HepG2 (cell line): ENCODE results near the gene AP5B1. TPM values are rescaled to one million over a fixed set of nuclear protein-coding genes. Genes with fewer than 3 reads are reported as not detected.
A peak's percentile ranks its signal among the peaks of the same experiment; 100 is the strongest.

Experiments used
- CBX1 ChIP-seq: IDR thresholded peaks from one replicate; pipeline ENCODE4 v1.6.1; 2016; ENCODE audit warnings: antibody characterized with exemption, low read depth
- CENPT ChIP-seq: sonication (generic); formaldehyde crosslinking; IDR thresholded peaks from 2 replicates; pipeline ENCODE4 v1.8.0; 2022; ENCODE audit warnings: low read depth, mild to moderate bottlenecking, moderate library complexity, missing genetic modification reagents
- KLF9 ChIP-seq: IDR thresholded peaks from 2 replicates; pipeline ENCODE4 v1.6.1; 2016; ENCODE audit warnings: low read depth
- MED1 ChIP-seq: sonication (generic); formaldehyde crosslinking; IDR thresholded peaks from 2 replicates; pipeline ENCODE4 v1.4.0; 2020; ENCODE audit warnings: missing genetic modification reagents
- RFXAP ChIP-seq: sonication (generic); formaldehyde crosslinking; IDR thresholded peaks from 2 replicates; pipeline ENCODE4 v1.4.0; 2020; ENCODE audit warnings: missing genetic modification reagents, borderline replicate concordance
- TAF15 ChIP-seq: fragments of 200-400 bp; formaldehyde crosslinking; IDR thresholded peaks from one replicate; pipeline ENCODE4 v1.6.1; 2018; ENCODE audit warnings: mild to moderate bottlenecking, low read depth, low read length; ENCODE audit not compliant: poor library complexity, severe bottlenecking
- ZBTB38 ChIP-seq: sonication (generic); formaldehyde crosslinking; IDR thresholded peaks from 2 replicates; pipeline ENCODE4 v1.5.1; 2020; ENCODE audit warnings: mild to moderate bottlenecking, missing genetic modification reagents
- ZFP36L2 ChIP-seq: sonication (generic); formaldehyde crosslinking; IDR thresholded peaks from 2 replicates; pipeline ENCODE4 v1.4.0; 2020; ENCODE audit warnings: missing genetic modification reagents
- ZNF547 ChIP-seq: sonication (generic); formaldehyde crosslinking; IDR thresholded peaks from 2 replicates; pipeline ENCODE4 v1.5.1; 2020; ENCODE audit warnings: mild to moderate bottlenecking, missing genetic modification reagents
- ZNF788 ChIP-seq: sonication (generic); formaldehyde crosslinking; IDR thresholded peaks from 2 replicates; pipeline ENCODE4 v1.5.0; 2020; ENCODE audit warnings: mild to moderate bottlenecking, missing genetic modification reagents, borderline replicate concordance
- ZNF790 ChIP-seq: sonication (generic); formaldehyde crosslinking; IDR thresholded peaks from 2 replicates; pipeline ENCODE4 v1.8.0; 2022; ENCODE audit warnings: missing genetic modification reagents, mild to moderate bottlenecking, borderline replicate concordance
- ZSCAN21 ChIP-seq: sonication (generic); formaldehyde crosslinking; IDR thresholded peaks from 2 replicates; pipeline ENCODE4 v1.8.0; 2022; ENCODE audit warnings: mild to moderate bottlenecking, missing genetic modification reagents, moderate library complexity, borderline replicate concordance
- polyA plus RNA-seq, 8 experiments: library from polyadenylated mRNA; depleted of rRNA in 3 of 8; stranded (reverse) in 7 of 8; unstranded in 1 of 8; fragments of >200 nt; fragmentation: Illumina TruSeq in 4 of 8; extraction: Trizol in 4 of 8; gene quantifications; 2 replicates each; pipeline versions ENCODE4 v1.2.1 to v1.2.3, GENCODE V29; 2011 to 2016; ENCODE audit warnings: low read depth in 4 of 8, missing spikeins in 1 of 8, mixed read lengths in 1 of 8; ENCODE audit not compliant: insufficient read depth in 1 of 8
- total RNA-seq, 5 experiments: library from RNA; depleted of rRNA; stranded (reverse); fragments of >200 nt; fragmentation: Illumina TruSeq; extraction: Trizol; gene quantifications; 2 replicates each; pipeline ENCODE4 v1.2.3, GENCODE V29; 2016; ENCODE audit warnings: low read depth in 1 of 5
- TF ChIP-seq, protein P1 (sequence below): sonication (generic); formaldehyde crosslinking; IDR thresholded peaks from 2 replicates; pipeline ENCODE4 v1.5.0; 2020; ENCODE audit warnings: mild to moderate bottlenecking, missing genetic modification reagents, borderline replicate concordance
- TF ChIP-seq, protein P2 (sequence below): sonication (generic); formaldehyde crosslinking; IDR thresholded peaks from 2 replicates; pipeline ENCODE4 v1.8.1; 2023; ENCODE audit warnings: mild to moderate bottlenecking, missing genetic modification reagents
- TF ChIP-seq, protein P3 (sequence below): sonication (generic); formaldehyde crosslinking; IDR thresholded peaks from 2 replicates; pipeline ENCODE4 v1.4.0; 2020; ENCODE audit warnings: missing genetic modification reagents
- TF ChIP-seq, protein P4 (sequence below): sonication (generic); formaldehyde crosslinking; IDR thresholded peaks from 2 replicates; pipeline ENCODE4 v1.8.1; 2023; ENCODE audit warnings: missing genetic modification reagents, mild to moderate bottlenecking, borderline replicate concordance
- TF ChIP-seq, protein P5 (sequence below): IDR thresholded peaks from 2 replicates; pipeline ENCODE4 v1.6.1; 2016; ENCODE audit warnings: mild to moderate bottlenecking, missing biosample characterization, missing genetic modification reagents

The AP5B1 gene
- total and polyA plus RNA-seq, 2 of the 13 experiments (the other 11 are each of a cell fraction or from before 2014, with no cell fraction given): 1.7 to 4.4 TPM

DNA sequence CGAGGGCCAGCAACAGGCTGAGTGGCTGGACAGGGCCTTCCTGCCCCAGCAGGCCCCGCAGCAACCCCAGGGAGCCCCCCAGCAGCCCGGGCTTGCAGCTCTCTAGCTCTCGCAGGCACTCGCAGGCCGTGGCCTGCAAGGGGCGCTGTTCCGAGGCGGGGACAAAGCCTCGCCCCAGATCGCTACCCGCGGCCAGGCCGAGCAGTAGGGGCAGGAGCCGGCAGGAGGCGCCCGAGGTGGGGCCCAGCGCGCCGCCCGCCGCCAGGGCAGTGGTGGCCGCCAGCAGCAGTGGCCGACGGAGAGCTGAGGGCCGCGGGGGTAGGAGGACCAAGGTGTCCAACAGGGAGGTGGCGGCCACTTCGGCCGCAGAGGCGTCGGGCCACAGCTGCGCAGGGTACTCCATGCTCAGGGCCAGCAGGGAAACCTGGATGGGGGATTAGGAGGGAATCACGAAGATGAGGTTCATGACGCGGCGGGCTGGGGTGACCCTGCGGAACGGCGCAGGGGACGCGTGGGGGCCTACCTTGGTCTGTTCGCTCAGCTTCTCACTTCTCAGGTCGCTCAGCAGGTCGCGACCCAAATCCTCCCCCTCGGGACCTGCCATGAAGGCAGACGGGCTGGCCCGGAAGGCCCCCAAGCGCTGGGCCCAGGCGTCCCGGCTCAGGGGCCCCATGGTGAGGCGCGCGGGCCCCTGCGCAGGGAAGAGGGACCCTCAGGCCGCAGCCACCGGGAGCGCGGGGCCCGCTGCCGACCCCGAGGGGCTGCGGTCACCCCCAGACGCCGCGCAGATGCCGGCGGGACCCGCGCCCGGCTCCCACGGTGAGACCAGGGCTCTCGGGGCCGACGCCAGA is 632 bp downstream of the AP5B1 start (continued):
- TF ChIP-seq, protein P1, sequence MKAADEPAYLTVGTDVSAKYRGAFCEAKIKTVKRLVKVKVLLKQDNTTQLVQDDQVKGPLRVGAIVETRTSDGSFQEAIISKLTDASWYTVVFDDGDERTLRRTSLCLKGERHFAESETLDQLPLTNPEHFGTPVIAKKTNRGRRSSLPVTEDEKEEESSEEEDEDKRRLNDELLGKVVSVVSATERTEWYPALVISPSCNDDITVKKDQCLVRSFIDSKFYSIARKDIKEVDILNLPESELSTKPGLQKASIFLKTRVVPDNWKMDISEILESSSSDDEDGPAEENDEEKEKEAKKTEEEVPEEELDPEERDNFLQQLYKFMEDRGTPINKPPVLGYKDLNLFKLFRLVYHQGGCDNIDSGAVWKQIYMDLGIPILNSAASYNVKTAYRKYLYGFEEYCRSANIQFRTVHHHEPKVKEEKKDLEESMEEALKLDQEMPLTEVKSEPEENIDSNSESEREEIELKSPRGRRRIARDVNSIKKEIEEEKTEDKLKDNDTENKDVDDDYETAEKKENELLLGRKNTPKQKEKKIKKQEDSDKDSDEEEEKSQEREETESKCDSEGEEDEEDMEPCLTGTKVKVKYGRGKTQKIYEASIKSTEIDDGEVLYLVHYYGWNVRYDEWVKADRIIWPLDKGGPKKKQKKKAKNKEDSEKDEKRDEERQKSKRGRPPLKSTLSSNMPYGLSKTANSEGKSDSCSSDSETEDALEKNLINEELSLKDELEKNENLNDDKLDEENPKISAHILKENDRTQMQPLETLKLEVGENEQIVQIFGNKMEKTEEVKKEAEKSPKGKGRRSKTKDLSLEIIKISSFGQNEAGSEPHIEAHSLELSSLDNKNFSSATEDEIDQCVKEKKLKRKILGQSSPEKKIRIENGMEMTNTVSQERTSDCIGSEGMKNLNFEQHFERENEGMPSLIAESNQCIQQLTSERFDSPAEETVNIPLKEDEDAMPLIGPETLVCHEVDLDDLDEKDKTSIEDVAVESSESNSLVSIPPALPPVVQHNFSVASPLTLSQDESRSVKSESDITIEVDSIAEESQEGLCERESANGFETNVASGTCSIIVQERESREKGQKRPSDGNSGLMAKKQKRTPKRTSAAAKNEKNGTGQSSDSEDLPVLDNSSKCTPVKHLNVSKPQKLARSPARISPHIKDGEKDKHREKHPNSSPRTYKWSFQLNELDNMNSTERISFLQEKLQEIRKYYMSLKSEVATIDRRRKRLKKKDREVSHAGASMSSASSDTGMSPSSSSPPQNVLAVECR: peak; percentile 39; the same call in 1 of the 2 replicates
- TF ChIP-seq KLF9 (CRISPR knock-in tag) (no peak), CBX1 (peak; percentile 36), RFXAP (CRISPR knock-in tag) (0 out of 2 replicates have a peak, but pooled peaks have one; percentile 15), ZFP36L2 (CRISPR knock-in tag) (no peak), MED1 (CRISPR knock-in tag) (peak; percentile 16; the same call in 1 of the 2 replicates), ZSCAN21 (CRISPR knock-in tag) (peak; percentile 72; the same call in 1 of the 2 replicates), ZNF788 (CRISPR knock-in tag) (no peak; the same call in 1 of the 2 replicates), CENPT (CRISPR knock-in tag) (no peak), ZNF790 (CRISPR knock-in tag) (no peak; the same call in 1 of the 2 replicates), TAF15 (peak; percentile 51), ZNF547 (CRISPR knock-in tag) (0 out of 2 replicates have a peak, but pooled peaks have one; percentile 33), ZBTB38 (CRISPR knock-in tag) (peak; percentile 68; the same call in 1 of the 2 replicates)
- TF ChIP-seq, protein P2, sequence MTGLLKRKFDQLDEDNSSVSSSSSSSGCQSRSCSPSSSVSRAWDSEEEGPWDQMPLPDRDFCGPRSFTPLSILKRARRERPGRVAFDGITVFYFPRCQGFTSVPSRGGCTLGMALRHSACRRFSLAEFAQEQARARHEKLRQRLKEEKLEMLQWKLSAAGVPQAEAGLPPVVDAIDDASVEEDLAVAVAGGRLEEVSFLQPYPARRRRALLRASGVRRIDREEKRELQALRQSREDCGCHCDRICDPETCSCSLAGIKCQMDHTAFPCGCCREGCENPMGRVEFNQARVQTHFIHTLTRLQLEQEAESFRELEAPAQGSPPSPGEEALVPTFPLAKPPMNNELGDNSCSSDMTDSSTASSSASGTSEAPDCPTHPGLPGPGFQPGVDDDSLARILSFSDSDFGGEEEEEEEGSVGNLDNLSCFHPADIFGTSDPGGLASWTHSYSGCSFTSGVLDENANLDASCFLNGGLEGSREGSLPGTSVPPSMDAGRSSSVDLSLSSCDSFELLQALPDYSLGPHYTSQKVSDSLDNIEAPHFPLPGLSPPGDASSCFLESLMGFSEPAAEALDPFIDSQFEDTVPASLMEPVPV (CRISPR knock-in tag): peak; percentile 72; the same call in 1 of the 2 replicates
- TF ChIP-seq, protein P3, sequence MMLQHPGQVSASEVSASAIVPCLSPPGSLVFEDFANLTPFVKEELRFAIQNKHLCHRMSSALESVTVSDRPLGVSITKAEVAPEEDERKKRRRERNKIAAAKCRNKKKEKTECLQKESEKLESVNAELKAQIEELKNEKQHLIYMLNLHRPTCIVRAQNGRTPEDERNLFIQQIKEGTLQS (CRISPR knock-in tag): 0 out of 2 replicates have a peak, but pooled peaks have one; percentile 32
- TF ChIP-seq, protein P4, sequence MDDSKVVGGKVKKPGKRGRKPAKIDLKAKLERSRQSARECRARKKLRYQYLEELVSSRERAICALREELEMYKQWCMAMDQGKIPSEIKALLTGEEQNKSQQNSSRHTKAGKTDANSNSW: 0 out of 2 replicates have a peak, but pooled peaks have one; percentile 46
- TF ChIP-seq, protein P5, sequence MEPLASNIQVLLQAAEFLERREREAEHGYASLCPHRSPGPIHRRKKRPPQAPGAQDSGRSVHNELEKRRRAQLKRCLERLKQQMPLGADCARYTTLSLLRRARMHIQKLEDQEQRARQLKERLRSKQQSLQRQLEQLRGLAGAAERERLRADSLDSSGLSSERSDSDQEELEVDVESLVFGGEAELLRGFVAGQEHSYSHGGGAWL (CRISPR knock-in tag): peak; percentile 50; the same call in 1 of the 2 replicates
